AG04449 (cell line): Measurements from ENCODE around the gene FCHO1.

Experiments used
- CTCF ChIA-PET: fragments of 350-600 bp; formaldehyde crosslinking; extraction: SDS; loops from one replicate; lab custom pipeline; 2021; ENCODE audit warnings: antibody characterized with exemption; lab: Yijun Ruan, JAX
- POLR2A ChIA-PET: fragments of 400-600, 350-600 bp; formaldehyde crosslinking; extraction: SDS; loops from one replicate; lab custom pipeline; 2020; ENCODE audit warnings: antibody characterized with exemption, inconsistent platforms; lab: Yijun Ruan, JAX
- DNase-seq: peaks from one replicate; pipeline ENCODE4 v3.0.0-alpha.2; 2010; ENCODE audit warnings: low read depth, low spot score
- H3K4me3 ChIP-seq: 2 replicates; pipeline ENCODE4 v1.5.1; 2011; ENCODE audit warnings: low read depth, mild to moderate bottlenecking, control low read depth, low read length
- TF ChIP-seq, protein P1 (sequence below): IDR thresholded peaks from one replicate; pipeline ENCODE4 v1.5.1; 2011; ENCODE audit warnings: mild to moderate bottlenecking, moderate library complexity, low read length, control low read depth, inconsistent platforms; ENCODE audit not compliant: insufficient read depth; ENCODE audit errors: missing control alignments

The FCHO1 gene

GRCh38 chr19:17755977-17756670 lies 4.8 kb downstream of the FCHO1 start:
- CTCF ChIA-PET: interaction anchor here (0.7 to 2.4 kb wide), 4 partner anchors 8 to 25 kb away, joined by 3 to 12 read pairs (median 5); no protein-coding TSS in a partner anchor
- POLR2A ChIA-PET: no interaction called here
- no peak for DNase-seq
- H3K4me3 ChIP-seq: no peak overlapping the region
- TF ChIP-seq, protein P1, sequence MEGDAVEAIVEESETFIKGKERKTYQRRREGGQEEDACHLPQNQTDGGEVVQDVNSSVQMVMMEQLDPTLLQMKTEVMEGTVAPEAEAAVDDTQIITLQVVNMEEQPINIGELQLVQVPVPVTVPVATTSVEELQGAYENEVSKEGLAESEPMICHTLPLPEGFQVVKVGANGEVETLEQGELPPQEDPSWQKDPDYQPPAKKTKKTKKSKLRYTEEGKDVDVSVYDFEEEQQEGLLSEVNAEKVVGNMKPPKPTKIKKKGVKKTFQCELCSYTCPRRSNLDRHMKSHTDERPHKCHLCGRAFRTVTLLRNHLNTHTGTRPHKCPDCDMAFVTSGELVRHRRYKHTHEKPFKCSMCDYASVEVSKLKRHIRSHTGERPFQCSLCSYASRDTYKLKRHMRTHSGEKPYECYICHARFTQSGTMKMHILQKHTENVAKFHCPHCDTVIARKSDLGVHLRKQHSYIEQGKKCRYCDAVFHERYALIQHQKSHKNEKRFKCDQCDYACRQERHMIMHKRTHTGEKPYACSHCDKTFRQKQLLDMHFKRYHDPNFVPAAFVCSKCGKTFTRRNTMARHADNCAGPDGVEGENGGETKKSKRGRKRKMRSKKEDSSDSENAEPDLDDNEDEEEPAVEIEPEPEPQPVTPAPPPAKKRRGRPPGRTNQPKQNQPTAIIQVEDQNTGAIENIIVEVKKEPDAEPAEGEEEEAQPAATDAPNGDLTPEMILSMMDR: no peak

- ChIA-PET CTCF (interaction anchor here (0.6 to 2.4 kb wide), 3 partner anchors 9 to 42 kb away, joined by 3 to 12 read pairs (median 3); no protein-coding TSS in a partner anchor), POLR2A (no interaction called here)
- TF ChIP-seq, protein P1: no peak
- no peak overlapping the region for H3K4me3 ChIP-seq
- no peak for DNase-seq
These were observed 5.8 kb downstream of the FCHO1 start for GRCh38 chr19:17757125-17757524.

GRCh38 chr19:17758515-17758914 lies 7.2 kb downstream of the FCHO1 start:
- DNase-seq: no peak
- CTCF ChIA-PET: interaction anchor here (1.1 kb wide), 1 partner anchor 16 kb away, joined by 3 read pairs; no protein-coding TSS in a partner anchor
- POLR2A ChIA-PET: no interaction called here

GRCh38 chr19:17761148-17761547 lies 9.9 kb downstream of the FCHO1 start:
- TF ChIP-seq, protein P1: no peak
- POLR2A ChIA-PET: no interaction called here
- no peak overlapping the region for H3K4me3 ChIP-seq
- no peak for DNase-seq
- CTCF ChIA-PET: no interaction called here

More at GRCh38 chr19:17758515-17758914, 7.2 kb downstream of the FCHO1 start:
- H3K4me3 ChIP-seq: no peak overlapping the region
- TF ChIP-seq, protein P1: no peak

DNA sequence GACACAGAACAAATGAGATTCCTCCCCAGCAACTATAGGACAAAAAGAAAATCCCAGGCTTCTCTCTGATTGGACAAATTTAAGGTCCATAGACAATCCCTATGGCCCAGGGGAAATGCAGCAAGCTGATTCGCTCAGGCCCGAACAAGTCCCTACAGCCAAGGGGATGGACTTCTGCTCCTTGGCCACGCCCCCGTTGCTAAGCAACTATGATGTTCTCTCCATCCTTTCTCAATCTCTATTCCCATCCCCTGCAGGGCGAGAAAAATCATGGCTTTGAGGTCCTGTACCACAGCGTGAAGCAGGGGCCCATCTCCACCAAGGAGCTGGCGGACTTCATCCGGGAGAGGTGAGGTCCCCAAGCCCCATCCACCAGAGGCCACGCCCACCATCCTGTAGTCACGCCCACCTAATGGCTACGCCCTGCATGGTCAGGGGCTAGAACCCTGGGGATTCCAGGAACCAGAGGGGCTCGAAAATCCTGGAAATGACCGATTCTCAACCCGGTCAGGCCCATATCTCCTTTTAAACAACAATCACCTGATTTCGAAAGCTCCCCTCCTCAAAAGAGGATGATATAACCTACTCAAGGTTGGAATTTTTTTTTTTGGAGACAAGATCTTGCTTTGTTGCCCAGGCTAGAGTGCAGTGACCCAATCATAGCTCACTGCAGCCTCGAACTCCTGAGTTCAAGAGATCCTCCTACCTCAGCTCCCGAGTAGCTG lies 11.4 kb downstream of the FCHO1 start:
- TF ChIP-seq, protein P1: no peak
- DNase-seq: no peak
- POLR2A ChIA-PET: no interaction called here
- CTCF ChIA-PET: interaction anchor here (0.9 to 2.0 kb wide), 4 partner anchors 10 to 189 kb away, joined by 3 to 7 read pairs (median 4); no protein-coding TSS in a partner anchor
- no peak overlapping the region for H3K4me3 ChIP-seq

- ChIA-PET CTCF (interaction anchor here (0.7 to 2.0 kb wide), 3 partner anchors 9 to 95 kb away, joined by 3 to 7 read pairs (median 5); partner anchors contain the start of gene RPL18A), POLR2A (no interaction called here)
- TF ChIP-seq, protein P1: no peak
- no peak for DNase-seq
- H3K4me3 ChIP-seq: no peak overlapping the region
These were observed 13.1 kb downstream of the FCHO1 start for GRCh38 chr19:17764348-17764747.
